Measurements from ENCODE around the gene KHDC4.

DNA sequence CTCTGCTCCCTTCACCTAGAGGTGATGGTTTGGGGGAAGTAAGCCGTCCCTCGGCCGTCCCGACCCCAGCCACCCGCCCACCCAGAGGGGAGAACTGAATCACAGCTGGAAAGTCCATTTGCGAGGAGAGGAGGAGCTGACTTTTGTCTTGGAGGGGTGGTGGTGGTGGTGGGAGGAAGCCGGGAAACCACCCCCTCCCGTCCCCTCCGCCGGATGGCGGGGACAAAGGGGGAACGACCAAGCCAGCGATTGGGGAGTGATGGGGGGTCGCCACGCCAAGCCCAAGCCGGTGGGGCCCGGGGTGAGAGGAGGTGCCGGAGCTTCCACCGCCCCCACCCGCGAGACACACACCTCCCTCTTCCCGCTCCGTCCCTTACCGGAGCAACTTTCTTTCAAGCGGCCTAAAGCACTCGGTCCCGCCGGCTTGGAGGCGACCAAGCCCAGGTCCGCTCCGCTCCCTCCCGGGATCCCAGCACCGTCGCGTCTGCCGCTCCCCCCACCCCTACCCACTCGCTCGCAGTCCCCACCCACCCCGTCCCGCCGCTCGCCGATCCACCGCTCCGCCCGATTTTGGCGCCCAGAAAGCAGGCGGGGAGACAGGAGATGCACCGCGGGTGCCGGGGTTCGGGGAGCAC is 43.6 kb upstream of the KHDC4 start:
- TF ChIP-seq, protein P1, sequence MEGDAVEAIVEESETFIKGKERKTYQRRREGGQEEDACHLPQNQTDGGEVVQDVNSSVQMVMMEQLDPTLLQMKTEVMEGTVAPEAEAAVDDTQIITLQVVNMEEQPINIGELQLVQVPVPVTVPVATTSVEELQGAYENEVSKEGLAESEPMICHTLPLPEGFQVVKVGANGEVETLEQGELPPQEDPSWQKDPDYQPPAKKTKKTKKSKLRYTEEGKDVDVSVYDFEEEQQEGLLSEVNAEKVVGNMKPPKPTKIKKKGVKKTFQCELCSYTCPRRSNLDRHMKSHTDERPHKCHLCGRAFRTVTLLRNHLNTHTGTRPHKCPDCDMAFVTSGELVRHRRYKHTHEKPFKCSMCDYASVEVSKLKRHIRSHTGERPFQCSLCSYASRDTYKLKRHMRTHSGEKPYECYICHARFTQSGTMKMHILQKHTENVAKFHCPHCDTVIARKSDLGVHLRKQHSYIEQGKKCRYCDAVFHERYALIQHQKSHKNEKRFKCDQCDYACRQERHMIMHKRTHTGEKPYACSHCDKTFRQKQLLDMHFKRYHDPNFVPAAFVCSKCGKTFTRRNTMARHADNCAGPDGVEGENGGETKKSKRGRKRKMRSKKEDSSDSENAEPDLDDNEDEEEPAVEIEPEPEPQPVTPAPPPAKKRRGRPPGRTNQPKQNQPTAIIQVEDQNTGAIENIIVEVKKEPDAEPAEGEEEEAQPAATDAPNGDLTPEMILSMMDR (IDR thresholded peaks at IDR 0.05 in 4 of 5, conservative IDR thresholded peaks at IDR 0.05 in 1 of 5) = no peak
- no peak for TF ChIP-seq POLR2A (IDR thresholded peaks at IDR 0.05)
